Stimulated activated CD4-positive, alpha-beta T cell treated with anti-CD3 and anti-CD28 coated beads, Interleukin-15, amount 100 ng/mL, for 1 hour (primary cell): ENCODE data around the gene ASB4.
"Not testable (repeated sequence)": the region's sequence is repeated elsewhere in the genome, so short reads cannot be mapped to it uniquely, and the experiment has no call there.

Source experiments
- DNase-seq, 2 donors: peaks; one replicate each; pipeline ENCODE4 v3.0.0-alpha.2; 2020; ENCODE audit warnings: low read depth in 1 of 2, low spot score in 1 of 2

Gene ASB4

DNA sequence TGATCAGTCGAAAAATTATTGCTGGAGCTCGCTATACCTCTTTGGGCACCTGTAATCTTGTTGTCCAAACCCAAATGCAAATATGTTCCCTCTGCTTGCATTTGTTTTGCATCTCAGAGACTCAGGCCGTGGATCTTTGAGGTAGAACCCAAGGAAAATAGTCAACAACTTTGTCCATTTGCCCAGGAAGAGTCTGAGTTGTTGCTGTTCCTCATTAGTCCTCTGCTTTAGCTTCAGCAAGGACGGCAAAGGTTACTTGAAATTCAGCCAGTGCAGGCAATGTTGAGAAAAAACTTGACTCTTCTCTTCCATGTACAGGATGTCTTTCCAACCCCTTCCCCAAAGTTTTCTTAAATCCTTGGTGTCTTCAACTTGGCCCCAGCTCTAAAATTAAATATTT, 64.8 kb downstream of the ASB4 start:
- no peak for DNase-seq

DNA sequence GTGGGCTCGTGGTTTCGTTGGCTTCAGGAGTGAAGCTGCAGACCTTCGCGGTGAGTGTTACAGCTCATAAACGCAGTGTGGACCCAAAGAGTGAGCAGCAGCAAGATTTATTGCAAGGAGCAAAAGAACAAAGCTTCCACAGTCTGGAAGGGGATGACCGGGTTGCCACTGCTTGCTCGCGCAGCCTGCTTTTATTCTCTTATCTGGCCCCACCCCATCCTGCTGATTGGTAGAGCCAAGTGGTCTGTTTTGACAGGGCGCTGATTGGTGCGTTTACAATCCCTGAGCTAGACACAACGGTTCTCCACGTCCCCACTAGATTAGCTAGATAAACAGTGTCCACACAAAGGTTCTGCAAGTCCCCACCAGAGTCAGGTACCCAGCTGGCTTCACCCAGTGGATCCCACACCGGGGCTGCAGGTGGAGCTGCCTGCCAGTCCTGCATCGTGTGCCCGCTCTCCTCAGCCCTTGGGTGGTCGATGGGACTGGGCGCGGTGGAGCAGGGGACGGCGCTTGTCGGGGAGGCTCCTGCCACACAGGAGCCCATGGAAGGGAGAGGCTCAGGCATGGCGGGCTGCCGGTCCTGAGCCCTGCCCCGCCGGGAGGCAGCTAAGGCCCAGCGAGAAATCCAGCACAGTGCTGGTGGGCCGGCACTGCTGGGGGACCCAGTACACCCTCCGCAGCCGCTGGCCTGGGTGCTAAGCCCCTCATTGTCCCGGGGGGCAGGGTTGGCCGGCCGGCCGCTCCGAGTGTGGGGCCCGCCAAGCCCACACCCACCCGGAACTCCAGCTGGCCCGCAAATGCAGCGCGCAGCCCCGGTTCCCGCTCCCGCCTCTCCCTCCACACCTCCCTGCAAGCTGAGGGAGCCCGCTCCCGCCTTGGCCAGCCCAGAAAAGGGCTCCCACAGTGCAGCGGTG, 66.5 kb downstream of the ASB4 start:
- DNase-seq = not testable (repeated sequence)

DNA sequence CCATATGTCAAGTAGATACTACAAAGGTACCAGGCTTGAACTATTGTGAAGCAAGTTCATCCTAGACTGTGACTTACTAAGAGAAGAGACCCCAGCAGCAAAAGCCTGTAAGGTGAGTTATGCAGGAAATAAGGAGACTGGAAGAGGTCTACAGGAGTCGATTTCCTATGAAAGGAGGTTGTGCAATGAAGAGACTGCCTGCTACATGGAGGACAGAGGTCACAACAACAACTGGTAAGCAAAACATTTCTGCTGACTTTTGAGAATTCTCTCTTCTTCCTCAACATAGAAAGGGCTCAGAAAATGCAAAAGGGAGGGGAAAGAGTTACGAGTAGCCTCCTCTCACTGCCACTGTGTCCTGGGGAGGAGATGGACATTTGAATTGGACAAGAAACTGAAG, 68.2 kb downstream of the ASB4 start:
- no peak for DNase-seq

DNA sequence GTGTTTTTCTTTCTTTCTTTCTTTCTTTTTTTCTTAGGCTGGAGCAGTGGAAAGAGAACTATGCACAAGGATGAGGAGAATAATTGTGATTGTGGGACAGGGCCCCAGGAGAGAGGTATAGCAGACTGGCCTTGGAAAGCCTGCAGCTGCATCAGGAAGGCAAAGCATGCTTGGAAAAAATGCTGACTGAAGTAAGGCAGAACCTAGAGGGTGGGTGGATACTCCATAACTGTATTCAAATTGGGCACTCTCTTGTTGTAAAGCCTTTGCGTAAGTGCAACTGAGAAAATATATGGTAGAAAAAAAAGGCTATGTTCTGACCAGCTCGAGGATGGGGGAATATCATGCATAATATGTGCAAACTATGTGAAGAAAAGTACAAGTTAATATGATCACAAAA, 71.0 kb downstream of the ASB4 start:
- DNase-seq = no peak

DNA sequence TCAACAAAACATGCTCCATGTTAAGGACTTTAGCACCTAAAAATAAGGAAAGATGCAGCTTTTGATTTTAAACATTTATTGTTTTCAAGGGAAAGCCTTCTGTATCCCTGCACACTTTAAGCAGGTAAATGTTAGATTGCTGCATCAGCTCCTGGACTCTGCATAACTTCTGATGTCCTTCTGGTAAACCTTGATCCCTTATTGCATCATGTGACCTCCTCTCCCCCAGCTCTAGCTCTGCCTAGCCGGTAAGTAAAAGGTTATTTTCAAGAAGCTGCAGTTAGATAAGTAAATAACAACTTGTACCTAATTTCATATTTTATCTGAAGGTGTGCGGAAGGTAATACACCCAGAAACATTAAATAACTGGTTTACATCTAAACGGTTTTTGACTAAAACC, 73.1 kb downstream of the ASB4 start:
- DNase-seq = no peak

DNA sequence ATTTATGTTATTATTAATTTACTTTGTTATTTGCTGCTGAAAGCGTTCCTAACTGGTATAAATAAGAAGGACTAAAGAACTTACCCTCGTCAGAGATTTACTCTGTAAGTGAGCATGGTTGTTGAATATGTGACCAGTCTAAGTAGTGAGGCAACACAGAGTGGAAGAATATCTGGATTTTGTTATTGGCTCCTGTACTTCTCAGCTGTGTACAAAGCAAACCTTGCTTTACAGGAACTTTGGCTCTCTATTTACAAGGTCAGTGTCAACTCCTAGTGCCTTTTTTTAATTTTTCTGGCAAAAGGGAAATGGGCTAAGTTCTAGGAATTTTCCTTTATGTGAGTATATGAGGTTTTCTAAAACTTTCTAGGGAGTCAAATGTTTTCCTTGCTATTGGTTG, 74.9 kb downstream of the ASB4 start:
- no peak for DNase-seq

DNA sequence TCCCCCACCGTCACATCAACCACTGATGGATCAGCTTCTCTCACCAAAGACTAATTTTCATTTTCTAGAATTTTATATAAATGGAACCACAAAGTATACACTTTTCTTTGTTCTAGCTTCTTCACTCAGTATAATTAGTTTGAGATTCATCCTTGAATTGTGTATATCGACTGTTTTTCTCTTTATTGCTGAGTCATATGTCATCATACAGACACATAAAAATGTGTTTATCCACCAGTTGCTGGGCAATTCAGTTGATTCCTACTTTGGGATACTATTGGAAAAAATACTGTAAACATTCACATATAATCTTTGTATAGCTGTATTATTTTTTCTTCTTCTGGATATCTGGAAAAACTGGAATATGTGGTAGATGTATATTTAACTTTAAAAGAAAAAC, 84.0 kb downstream of the ASB4 start:
- no peak for DNase-seq

DNA sequence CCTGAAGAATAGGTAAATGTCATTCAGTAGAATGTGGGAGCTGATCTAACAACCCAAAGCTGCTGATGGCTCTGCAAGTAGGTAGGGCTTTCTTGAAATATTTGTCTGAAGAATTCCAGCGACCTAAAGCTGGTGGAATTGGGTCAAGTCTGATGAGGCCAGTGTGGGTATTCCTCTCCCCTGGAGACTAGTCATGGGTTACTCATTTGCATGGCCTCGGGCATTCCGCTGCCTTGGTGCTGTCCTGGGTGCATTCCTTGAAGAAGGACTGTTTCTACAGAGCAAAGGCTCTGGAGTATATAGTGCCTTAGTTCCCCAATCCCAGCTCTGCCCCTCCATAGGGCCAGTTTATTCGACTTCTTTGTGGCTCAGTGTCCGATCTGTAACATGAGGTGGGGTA, 91.4 kb downstream of the ASB4 start:
- DNase-seq = no peak

DNA sequence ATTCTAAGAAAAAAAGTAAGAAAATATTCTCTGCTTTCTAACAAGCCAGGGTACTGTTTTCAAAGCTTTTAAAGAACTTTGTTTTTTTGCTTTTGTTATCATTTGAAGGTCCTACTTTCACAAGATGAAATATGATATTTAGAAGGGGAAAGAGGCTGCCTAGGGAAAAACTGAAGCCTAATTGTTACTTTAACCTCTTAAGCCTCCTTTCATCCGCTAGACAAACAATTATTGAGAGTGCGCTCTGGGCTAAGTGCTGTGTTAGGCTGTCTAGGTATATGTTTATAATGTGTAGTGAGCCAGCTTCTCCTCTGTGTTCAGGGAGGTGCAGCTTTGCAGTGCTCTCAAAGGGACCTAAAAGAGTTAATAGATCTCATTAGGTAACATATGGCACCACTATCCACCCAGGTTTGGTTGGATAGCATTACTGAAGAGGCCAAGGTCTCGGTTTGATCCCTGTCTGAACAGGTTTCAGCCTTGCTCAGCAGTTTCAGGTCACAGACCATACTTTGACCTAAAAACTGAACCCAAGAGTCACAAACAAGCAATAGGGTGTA, 92.6 kb downstream of the ASB4 start:
- no peak for DNase-seq

DNA sequence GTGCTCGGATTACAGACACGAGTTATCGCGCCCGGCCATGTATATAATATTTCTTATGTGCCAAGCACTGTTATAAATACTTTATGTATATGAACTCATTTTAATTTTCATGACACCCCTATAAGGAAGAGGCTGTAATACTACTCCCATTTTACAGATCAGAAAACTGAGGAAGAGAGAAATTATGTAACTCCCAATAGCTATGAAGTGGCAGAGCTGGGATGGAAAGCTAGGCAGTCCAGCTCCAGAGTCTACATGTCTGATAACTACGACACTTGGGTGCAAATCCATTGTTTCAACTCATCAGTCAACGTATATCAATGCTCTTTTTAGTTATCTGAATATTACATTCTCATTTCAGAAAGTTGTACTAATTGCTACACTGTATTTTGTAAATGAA, 93.6 kb downstream of the ASB4 start:
- DNase-seq = no peak

DNA sequence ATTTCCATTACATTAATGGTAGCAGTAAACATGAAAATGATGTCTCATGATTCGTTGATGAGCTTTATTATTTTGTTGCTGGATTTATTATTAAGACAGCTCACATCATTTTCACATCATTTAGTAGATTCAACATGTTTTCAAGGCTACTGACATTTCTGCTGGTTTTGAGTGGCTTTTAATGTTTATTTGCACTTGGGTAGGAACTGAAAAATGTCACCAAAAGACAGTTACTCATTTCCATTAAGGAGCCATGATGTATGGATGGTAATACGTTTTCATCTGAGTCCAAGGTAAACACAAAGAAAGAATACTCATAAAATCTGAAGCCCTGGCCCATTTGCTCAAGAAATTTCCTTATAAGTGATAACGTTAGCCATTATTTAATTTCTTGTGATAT, 95.7 kb downstream of the ASB4 start:
- no peak for DNase-seq

DNA sequence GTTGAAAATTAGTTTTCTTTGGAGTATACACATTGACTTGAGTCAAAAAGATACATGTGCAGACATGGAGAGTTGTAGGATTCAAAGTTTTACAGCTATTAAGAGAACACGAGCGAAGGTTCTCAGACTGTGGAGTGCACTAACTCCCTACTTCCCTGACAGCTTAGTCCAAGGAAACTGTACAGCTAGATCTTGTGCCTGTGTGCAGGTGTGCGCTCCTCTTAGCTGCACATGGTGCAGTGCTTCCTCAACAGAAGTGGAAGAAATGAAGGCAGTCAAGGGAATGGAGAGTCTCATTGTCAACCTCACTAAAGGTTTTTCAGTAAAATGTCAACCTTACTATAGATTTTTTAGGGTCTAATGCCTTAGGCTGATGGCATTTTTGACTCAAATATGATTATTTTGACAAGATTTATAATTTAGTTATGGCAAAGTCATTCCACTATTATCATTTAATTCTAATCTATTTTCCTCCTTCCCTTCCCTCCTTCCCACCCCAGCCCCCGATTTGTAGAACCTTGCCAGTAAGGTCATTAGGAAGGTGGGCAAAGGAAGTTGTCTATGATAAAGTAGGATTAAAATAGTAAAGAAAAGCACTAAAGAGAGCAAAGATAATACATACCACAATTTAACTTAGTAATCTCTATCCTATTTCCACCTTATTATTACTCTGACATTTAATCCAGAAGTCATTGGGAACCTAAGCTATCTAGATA, 97.0 kb downstream of the ASB4 start:
- no peak for DNase-seq

DNA sequence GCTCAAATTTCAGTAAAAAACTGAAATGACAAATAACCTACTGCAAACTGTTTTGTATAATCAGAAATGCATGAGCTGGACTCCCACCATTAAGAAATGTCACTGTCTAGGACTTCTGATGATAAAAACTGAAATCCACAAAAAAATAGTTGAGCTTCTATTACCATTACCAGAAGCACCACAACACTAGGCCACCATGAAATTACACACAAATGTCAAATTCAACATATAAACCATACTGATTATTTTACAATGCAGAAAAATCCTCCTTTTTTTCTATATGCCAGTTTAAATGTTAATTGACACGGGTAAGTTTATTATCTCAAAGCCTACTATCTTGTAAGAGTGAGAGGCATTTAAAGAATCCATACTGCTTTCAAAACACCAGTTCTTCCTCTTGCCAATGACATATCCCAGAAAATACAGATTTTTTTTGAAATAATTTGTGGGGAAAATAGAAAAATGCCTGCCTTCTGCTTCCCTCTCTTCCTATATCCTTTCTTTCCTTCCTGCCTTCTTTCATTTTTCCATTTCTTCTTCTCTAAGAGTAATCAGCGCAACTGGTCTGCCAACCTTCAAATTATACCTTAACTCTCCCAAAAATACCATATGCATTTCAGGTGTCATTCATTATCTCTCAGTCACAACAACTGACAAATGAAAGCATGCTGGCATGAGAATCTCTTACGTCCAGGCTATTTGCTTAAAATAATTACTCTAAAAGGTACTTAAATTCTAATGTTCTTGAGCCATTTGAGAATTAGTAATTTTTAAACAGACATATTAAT, 98.3 kb downstream of the ASB4 start:
- no peak for DNase-seq

DNA sequence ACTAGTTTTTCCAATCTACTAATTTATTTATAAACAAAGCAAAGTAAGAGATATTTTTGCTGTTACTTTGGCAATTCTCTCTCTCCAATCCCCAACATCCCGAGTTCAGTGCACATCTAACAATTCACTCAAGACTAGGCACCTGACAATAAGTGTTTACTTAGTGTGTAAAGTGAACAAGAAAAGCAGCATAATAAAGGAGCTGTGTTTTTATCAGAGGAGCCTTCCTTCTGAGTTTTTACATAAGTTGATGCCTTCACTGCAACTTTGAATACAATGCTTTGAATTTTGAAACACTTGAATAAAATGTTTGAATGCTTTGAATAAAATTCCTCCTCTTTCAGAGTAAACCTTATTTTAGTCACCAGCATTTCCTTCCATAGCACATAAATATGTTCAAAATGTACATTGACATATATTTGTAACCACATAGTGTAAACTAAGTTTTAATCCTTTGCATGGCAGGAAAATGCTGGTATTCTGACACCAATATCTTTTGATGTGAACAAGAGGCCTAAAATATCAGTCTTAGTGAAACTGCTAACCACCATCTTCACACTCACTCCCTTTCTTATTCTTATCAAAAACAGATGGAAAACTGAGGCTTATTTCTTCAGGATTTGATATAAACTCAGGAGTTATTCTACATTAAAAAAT, 99.2 kb downstream of the ASB4 start:
- no peak for DNase-seq

DNA sequence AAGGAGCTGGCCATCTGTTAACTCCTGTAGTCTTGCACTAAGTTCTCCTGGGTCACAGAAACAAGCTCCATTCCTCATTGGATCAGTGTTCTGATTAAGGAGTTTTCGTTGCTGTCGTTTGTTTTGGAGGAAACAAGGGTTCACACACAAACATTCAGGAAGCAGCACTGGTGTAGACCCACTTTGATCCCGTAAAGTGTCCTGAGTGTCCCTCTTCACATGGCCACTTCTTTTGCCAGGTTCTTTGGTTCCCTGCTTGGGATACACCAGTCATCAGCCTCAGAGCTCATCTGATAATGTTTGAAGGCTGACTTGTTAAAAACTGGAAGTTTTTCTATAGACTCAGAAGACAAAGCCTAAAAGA, 99.7 kb downstream of the ASB4 start:
- no peak for DNase-seq

DNA sequence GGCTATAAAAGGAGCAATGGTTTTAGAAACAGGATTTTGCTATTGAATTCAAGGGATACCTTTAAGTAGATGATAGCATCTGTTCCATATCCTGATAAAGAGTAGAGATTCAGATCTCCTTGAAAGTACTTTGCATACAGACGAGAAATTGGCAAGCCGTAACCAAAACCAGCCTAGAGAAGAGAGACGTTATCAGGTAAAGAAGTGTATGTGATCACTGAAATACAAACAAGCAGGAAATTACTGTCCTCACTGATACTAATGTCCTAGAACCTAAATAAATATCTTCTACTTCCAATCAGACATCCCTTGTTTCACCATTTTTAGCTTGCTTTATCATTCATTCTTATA, 101.2 kb downstream of the ASB4 start:
- no peak for DNase-seq

DNA sequence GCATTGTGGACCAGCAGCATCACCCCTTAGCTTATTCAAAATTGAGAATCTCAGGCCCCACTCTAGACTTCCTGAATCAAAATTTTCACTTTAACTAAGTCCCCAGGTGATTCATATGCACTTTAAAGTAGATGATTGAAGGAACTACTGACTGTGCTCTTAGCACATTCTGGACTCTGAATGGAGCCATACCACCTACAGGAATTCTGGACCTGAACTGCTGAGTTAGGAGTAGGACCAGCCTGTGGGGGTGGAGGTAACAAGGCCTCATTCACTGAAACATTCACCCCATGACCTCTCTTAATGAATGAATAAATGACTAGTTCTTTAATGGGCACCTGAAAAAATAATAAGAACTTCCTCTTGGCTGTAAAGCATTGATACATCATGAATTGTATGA, 103.3 kb downstream of the ASB4 start:
- no peak for DNase-seq

DNA sequence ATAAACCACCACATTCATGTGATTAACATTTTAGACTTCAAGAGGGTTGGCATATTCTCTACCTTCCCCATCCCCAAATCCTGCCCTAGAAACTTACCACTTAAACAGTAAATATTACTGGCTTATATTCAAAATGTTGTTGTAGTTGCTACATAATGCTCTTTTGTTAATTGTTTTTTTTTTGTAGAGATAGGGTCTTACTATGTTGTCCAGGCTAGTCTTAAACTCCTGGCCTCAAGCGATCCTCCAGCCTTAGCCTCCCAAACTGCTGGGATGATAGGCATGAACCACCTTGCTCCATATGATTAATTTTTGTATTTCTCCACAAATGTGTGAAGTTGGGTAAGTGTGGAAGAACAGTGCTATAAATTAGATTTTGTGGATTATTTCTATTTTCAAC, 104.0 kb downstream of the ASB4 start:
- DNase-seq = no peak
